Stimulated activated CD8-positive, alpha-beta memory T cell treated with anti-CD3 and anti-CD28 coated beads, Interleukin-7, amount 100 ng/mL, for 48 hours (primary cell): ENCODE data around the gene USP9X.
"Not testable (repeated sequence)": the region's sequence is repeated elsewhere in the genome, so short reads cannot be mapped to it uniquely, and the experiment has no call there.

ENCODE experiments used
- DNase-seq, 2 donors: peaks; one replicate each; pipeline ENCODE4 v3.0.0-alpha.2; 2020; ENCODE audit warnings: low read depth in 1 of 2; ENCODE audit errors: extremely low read depth in 1 of 2

The USP9X gene

GRCh38 chrX:41084044-41084892 is 977 bp upstream of the USP9X start:
- DNase-seq, result peak; percentile 88 to 95

GRCh38 chrX:41085512-41085877 is 250 bp downstream of the USP9X start:
- DNase-seq, result peak; percentile 39 to 40

- peak; percentile 19 to 20 for DNase-seq
Measured at GRCh38 chrX:41085878-41086626, 807 bp downstream of the USP9X start.

- DNase-seq, result peak in 1 of 2 donors; percentile 4
Measured at GRCh38 chrX:41086627-41086932, 1.3 kb downstream of the USP9X start.

GRCh38 chrX:41087201-41087600 is 2.0 kb downstream of the USP9X start:
- no peak for DNase-seq

- no peak for DNase-seq
Measured at GRCh38 chrX:41090568-41091238, 5.5 kb downstream of the USP9X start.

- no peak for DNase-seq
Measured at GRCh38 chrX:41092776-41093175, 7.5 kb downstream of the USP9X start.

- no peak for DNase-seq
Measured at GRCh38 chrX:41095174-41095573, 9.9 kb downstream of the USP9X start.

- DNase-seq, result no peak
Measured at GRCh38 chrX:41095908-41096307, 10.7 kb downstream of the USP9X start.

GRCh38 chrX:41096339-41096955 is 11.2 kb downstream of the USP9X start:
- DNase-seq, result no peak

GRCh38 chrX:41097326-41097725 is 12.1 kb downstream of the USP9X start:
- DNase-seq, result no peak

- DNase-seq, result no peak
Measured at GRCh38 chrX:41100200-41100599, 15.0 kb downstream of the USP9X start.

GRCh38 chrX:41100819-41101218 is 15.6 kb downstream of the USP9X start:
- no peak for DNase-seq

- DNase-seq, result no peak
Measured at GRCh38 chrX:41105005-41105404, 19.8 kb downstream of the USP9X start.

GRCh38 chrX:41106257-41106656 is 21.0 kb downstream of the USP9X start:
- not testable (repeated sequence) for DNase-seq

- DNase-seq, result no peak
Measured at GRCh38 chrX:41108007-41108406, 22.8 kb downstream of the USP9X start.

- DNase-seq, result no peak
Measured at GRCh38 chrX:41108463-41109205, 23.4 kb downstream of the USP9X start.

- DNase-seq, result no peak
Measured at GRCh38 chrX:41110801-41111625, 25.8 kb downstream of the USP9X start.

GRCh38 chrX:41115104-41115425 is 29.8 kb downstream of the USP9X start:
- DNase-seq, result not testable (repeated sequence)

- DNase-seq, result no peak
Measured at GRCh38 chrX:41116948-41117347, 31.7 kb downstream of the USP9X start.
